Medulla oblongata (tissue), 1 donor: ENCODE results near the gene C6orf163.
A peak's percentile ranks its signal among the peaks of the same experiment; 100 is the strongest.

Experiments
- DNase-seq: peaks from one replicate; pipeline ENCODE4 v3.0.0-alpha.2; 2015; ENCODE audit errors: extremely low spot score

Gene C6orf163

DNA sequence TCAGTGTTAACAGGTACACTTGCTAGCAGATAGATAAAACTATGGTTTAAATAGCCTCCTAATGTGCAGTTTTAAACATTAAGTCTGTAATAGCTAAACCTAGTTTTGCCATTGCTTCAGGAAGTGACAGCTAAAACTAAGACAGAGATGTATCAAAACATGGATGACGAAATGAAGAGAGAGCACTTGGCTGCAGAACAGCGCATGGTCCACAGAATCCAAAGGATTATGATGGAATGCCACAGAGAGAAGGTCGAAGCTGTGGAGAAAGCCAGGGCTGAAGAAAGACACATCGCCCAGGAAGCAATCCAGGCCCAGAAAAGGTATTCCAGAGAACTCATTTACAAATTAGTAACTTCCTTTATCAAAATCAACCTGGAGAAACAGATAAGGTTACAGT lies 11.6 kb downstream of the C6orf163 start:
- no peak for DNase-seq

DNA sequence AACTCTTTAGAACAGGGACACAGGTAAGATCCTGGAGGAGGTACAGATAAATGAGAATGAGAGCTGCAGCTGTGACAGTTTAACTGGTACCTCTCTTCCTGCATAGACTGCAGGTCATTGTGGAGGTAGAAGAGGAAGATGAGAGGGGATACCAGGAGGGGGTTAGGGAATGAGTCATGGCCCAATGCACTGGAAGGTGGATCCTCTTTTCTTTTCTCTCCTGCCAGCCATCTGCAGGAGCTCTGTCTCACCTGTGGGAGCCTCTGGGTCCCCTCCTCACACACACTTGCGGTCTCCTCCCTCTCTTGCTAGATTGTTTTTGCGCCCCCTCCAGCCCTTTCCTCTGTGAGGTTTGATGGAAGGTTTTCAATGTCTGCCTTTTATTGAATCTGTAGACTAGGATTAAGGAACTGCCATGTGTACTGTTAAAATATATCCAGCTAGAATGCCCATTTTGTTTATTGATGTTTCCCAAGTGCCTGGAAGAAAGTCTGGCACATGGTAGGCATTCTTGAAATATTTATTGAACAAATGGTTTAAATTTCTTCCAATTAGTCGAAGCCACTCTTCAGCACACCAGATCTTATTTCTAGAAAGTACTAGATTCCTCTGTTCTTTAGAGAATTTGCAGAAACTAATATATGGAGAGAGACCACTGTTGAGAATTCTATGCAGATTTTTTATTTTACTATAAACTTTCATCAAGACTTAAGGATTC lies 13.0 kb downstream of the C6orf163 start:
- no peak for DNase-seq

DNA sequence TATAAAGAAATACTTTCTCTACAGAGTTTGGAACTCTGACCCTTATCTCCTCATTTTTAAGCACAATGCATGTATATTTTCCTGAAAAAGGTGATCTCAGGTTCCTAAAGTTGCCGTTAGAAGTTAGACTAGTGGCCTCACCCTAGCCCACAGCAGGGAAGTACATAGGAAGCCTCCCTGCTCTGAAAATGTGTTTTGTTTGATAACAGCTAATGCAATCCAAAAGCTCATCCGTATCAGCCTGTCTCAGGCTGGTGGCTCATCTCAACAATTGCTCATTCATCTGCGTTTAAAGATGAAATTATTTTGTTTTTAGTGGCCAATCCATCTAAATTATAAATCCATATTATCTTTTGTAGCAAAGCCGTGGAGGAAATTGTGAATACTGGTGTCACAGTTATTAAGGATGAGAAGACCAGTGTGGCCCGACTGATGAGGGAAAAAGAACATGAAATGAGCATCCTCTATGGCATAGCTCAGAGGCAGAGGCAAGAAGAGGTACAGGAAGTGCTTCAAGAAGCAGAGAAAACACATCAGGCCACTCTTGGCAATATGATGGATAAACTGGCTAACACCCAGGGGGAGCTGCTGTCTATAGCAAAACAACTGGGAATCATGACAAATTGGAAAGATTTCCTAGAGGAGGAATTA lies 20.1 kb downstream of the C6orf163 start:
- peak; percentile 2 for DNase-seq

DNA sequence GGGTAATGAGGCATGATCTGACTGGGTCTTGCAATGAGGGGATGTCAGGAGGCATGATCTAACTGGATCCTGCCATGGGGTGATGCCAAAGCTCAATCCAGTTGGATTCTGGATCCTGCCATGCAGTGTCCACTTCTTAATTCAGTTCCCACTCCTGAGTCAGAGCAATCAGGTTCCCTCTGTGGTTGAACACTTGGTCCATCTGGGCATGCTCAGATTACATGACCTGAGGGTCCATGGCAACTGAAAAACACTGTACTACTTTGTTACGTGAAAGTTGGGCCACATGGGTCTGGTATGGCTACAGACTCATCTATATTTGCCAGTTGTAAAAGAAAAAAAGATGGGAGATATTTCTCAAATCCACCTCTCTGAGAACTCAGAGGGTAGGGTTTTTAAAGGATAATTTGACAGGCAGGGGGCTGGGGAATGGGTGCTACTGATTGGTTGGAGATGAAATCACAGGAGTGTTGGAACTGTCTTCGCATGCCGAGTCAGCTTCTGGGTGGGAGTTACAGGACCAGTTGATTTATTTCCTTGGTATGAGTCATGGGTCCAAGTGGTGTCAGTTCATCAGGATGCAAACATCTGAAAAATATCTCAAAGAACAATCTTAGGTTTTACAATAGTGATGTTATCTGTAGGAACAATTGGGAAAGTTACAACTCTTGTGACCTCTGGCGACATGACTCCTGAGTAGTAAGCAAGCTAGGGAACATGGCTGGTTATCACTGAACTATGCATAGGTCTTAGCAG lies 21.6 kb downstream of the C6orf163 start:
- DNase-seq, result no peak

DNA sequence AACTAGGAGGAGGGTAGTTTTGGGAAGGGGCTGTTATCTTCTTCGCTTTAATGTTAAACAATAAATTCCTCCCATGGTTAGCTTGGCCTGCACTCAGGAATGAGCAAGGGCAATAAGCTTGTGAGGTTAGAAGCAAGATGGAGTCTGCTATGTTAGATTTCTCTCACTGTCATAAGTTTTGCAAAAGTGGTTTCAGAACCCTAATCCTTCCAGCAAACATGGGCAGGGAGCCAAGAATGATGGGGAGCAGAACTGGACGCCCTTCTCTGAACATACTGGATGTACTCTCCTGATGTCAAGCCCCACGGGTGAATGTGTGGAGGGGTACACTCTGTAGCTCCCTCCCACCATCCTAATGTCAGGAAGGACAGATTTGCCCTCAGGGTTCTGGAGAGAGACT lies 22.3 kb downstream of the C6orf163 start:
- DNase-seq, result no peak

DNA sequence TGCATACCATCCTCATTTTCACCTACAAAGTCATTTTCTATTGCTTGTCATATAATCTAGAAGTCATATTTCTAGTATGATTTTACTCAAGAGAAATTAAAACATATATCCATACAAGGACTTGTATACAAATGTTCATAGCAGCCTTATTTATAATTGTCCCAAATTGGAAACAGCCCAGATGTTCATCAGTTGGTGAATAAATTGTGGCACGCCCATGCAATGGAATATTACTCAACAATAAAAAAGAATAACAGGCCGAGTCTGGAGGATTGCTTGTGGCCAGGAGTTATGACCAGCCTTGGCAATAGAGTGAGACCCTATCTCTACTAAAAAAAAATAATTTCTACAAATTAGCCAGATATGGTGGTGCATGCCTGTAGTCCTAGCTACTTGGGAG lies 28.8 kb downstream of the C6orf163 start:
- no peak for DNase-seq

DNA sequence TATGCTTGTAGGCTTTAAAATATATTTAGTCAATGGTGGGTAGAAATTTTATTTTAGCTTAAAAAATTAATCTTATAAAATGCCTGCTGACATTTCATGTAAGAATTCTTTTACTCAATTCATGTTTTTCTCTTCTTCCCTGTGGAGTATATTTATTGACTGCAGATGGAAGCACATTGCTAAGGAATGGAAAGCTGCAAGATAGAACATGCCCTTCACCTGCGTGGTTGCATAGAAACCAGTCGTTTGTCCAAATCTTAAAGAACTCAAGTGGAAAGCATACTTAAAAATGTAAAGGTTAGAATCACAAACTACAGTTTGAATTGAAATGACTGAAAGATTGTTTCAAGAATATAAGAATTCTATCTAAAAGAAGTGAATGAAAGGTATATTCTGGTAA lies 30.7 kb downstream of the C6orf163 start:
- DNase-seq, result no peak

DNA sequence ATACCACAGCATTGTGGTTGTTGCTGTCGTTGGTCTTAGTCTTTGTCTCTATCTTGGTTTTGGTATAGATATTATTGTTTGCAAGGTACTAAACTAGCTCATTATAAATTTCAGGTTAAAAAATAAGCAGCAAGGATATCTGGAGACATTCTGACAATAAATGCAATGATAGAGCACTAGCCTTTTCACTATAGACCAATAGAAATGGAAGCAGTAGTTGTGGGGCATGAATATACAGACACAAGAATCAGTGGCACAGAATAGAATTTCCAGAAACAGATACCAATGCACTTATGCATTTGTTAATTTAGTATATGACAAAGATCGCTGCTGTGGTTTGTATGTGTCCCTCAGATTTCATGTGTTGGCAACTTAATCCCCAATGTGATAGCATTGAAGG lies 32.0 kb downstream of the C6orf163 start:
- no peak for DNase-seq

DNA sequence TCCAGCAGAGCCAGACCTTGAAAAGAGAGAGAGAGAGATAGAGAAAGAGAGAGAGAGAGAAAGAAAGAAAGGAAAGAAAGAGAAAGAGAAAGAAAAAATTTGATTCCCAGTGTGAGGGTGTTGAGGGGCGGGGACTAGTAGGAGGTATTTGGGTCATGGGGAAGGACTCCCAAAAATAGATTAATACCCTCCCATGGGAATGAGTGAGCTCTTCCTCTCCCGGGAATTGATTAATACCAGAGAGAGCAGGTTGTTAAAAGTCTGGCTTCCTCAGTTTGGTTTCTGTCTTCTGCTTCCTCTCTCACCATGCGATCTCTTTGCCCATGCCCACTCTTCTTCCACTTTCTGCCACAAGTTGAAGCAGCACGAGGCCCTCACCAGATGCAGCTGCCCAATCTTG lies 34.3 kb downstream of the C6orf163 start:
- no peak for DNase-seq

DNA sequence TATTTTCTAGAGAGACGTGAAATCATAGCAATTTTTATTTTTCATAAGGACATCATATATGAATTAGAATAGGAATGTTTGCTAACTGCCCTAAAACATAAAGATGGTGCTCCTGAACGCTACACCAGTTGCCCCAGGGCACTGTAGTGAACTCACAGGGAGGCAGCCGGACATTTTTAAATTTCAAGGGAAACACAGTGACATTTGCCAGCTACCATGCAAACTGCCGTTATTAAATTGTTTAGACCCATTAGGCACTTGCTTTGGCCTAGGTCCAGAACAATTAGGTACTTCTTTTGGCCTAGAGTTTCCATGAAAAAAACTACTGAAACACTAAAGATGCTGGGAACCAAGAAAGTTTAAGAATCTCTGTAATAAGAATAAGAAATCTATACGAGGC lies 38.2 kb downstream of the C6orf163 start:
- DNase-seq, result no peak

DNA sequence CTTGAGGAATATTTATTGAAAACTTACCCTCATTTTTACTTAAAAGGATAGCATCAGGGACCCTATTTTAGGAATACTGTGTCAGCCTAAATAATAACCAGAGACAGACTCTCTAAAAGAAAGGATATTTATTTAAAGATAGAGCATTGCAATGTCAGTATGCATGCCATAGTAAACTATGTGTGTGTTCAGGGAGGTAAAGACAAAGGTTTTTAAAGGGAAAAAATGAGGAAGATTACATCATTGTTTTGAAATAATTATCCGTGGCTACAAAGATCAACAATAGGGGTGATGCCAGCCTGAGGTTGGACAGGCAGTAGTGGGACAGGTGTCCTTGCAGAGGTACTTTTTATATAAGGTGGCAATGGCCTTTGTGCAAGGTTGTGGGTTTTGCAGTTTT lies 39.4 kb downstream of the C6orf163 start:
- no peak for DNase-seq

DNA sequence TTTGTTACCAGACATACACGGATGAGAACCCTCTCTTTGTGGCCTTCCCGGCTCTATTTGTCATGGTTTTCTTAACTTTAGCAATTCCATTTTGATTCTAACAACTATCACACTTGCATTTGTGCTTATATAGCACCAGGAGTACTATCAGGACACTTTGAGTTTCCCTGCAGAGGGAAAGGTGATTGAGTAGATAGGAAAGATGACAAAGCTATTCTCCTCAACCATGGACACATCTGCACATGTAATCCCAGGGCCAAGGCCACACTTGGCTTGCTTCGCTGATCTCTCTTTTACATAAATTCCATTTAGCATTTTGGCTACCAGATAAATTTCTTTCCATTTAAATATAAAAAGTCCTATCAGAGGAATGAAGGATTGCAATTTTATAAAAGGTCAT lies 39.8 kb downstream of the C6orf163 start:
- no peak for DNase-seq

DNA sequence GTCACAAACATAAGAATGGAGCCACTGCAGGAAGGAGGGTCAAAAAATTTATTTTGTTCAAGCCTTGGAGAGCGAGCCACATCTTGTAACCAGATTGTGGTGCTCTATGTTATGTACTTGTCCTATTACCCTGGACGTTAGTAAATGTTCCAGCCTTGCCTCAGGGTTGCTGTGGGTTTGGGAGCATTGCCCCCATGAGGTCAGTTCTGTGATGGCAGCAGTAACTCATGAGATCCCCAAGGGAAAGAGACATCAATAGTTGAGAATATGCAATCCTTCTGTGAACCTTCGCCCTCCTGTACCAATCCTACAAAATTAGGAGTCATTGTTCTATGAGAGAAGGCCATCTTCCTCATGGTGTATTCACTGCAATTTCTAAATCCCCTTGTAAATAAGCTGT lies 46.7 kb downstream of the C6orf163 start:
- DNase-seq, result peak; percentile 31

DNA sequence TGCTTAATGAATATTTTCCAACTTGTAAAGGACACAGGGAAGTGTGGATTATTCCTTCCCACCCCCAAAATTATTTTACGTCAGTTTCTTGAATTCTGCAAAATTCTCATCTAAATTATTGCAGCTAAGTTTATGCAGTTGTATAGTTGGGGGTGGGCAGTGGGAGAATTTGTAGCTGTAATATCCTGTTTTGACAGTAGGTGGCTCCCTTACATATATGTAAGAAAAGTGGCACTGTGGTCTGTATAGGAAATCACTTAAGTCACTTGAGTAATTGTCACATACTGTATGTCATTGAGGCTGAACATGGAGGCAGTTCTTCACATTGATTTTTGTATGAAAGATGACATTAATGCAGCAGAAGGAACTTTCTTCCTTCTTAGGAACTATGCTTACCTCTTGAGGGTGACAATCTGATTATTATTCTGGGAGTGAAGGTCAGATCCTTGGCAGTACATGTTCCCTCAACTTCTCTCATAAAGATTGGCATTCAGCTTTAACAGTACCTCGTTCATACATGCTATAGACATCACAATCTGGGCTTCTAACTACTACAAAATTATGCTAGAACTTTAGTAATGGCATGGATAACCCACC lies 48.5 kb downstream of the C6orf163 start:
- peak; percentile 78 for DNase-seq

DNA sequence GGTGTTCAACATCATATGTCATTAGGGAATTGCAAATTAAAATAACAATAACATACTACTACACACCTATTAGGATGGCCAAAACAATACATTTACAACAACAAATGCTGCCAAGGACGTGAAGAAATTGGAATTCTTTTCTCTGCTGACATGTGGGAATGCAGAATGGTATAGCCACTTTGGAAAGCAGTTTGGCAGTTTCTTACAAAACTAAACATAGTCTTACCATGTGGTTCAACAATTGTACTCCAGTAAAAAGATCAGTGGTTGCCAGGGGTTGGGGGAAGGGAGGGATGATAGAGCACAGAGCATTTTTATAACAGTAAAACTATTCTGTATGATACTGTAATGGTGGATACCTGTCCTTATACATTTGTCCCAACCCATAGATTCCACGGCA lies 50.8 kb downstream of the C6orf163 start:
- no peak for DNase-seq

DNA sequence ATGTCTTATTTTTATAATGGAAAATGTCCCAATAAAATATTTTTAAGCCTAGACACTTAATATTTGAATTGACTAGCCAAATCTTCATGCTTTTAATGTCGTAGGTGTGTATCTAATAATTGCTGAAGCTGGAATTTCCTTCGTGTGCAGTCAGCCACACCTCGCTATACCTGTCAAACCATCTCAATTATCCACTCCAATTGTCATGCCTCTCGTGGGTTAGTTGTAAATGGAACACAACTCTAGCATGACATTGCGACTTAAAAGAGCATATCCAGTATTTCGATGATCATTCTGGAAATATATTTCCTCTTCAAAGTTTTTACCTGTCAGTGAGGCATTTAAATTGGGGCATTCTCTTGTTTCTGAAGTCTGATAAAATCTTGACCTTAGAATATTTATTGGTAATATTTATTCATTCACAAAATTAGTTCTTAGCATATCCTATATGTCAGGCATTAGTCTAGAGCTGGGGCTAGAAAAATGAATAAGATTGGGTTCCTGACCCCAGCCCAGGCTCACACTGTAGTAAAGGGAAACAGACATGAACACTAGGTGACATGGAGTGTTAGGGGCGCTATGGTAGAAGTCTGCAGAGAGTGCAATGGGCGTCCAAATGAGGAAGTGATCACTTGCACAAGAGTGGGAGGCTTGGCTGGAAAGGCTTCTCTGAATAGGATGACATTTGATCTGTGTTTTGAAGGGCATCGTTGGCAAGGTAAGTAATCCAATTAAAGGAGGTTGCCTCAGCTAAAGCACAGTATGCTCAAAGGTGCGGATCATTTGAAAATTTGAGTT lies 52.2 kb downstream of the C6orf163 start:
- DNase-seq, result peak; percentile 13

DNA sequence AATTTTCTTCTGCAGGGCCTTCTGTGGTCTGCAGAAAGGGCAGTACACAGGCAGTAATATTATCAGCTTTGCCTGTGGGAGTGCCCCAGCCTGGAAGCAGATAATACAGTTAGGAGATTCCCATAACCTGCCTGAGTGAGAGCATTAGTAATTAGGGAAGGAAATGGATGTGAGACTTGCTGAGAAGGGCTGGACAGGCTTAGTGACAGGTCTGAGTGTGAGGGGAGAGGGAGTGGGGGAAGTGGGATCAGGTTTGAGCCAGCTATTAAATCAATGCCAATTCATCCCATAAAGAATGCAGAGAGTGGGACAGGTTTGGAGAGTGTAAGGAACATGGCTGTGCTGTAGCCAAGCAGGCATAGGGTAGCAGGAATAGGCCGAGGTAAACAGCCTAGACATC lies 53.0 kb downstream of the C6orf163 start:
- no peak for DNase-seq

DNA sequence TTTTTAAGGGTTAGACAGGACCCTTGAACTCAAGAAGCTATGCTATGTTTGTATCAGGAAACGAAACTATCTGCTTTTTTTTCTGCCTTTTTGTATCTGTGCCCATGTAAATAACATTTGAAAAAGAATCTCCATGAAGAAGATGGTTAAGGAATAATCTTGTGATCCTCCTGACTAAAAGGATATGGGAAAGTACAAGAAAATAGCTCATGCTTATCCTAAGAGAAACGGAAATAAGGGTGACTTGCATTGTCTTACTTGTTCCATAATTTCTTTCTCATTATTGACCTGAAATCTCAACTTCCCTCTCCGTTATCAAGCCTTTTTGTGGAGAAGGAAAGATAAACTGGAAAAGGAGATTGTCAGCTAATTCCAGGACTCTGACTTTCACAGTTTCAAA lies 57.2 kb downstream of the C6orf163 start:
- DNase-seq, result no peak

DNA sequence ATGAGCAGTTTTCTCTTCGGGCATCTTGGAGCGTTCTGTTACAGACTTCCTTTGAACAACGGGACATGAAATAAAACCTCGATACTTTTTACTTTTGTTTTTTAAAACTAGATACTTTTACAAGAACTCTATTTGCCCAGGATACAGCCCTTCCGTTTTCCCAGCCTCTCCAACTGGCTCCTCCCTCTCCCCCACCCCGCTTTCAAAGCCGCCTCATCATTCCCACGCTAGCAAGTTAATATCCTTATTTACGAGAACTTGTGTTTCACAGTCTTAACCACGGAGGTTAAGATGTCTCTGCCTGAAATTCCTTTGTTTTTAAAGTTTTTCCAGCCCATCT lies 62.9 kb downstream of the C6orf163 start:
- DNase-seq, result peak; percentile 55

DNA sequence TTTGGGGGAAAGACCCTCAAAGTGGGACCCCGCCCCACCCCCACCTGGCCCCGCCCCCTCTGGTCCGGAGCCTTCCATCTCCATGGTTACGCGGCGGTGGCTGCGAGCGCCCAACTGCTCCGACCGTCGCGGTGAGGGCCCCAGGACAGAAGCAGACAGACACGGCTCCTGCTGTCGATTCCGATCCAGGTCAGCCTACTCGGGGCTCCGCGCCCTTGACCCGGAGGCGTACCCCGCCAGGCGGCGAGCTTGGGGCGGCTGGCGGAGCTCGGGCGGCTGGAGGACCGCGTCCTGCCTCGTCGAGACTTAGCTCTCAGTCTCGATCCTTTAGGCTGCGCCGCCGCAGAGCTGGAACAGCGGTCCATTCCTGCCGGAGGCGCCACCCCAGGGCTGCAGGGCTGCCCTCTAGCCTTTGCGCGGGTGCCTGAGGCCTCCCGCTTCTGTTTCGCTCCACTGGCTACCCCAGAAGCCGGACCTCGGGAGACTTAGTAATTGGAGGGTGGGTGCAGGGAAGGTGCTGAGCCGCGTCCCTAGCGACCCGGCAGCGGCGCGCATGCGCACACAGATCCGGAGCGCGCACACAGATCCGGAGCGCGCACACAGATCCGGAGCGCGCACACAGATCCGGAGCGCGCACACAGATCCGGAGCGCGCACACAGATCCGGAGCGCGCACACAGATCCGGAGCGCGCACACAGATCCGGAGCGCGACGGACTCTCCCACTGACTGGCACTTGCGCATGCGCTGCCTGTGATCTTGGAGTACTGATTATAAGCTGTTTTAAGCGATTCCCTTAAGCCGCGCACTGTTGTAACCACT lies 63.5 kb downstream of the C6orf163 start, which contains the start of gene CFAP206:
CFAP206 (plus strand) TSS at position 72 of the 820 bp plus-strand sequence. CDS start 1,868 bp downstream, outside the sequence.
- peak; percentile 90 for DNase-seq

DNA sequence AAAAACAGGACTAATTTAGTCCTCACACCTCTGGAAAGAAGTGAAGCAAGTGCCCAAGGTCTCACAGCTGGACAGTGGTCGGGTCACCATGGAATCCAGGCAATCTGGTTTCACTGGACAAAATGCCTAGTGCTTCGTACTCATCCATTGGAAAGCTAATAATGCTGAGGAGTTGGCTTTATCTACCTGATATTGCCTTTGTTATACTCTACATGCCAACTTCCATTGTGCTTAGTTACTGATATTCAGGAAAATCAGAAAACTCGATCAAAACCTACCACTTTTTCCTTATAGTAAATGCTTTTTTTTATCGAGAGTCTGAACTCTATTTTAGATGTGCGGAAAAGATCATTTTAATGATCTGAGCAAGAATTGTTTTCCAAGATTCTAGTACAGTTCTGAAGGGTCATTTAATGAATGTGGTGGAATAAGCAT lies 64.1 kb downstream of the C6orf163 start:
- DNase-seq, result no peak
